Embryonic facial prominence (tissue), 1 donor: ENCODE data around the gene MAST4.
"Not testable (repeated sequence)": the region's sequence is repeated elsewhere in the genome, so short reads cannot be mapped to it uniquely, and the experiment has no call there.

Experiments
- DNase-seq: peaks from one replicate; pipeline ENCODE4 v3.0.0-alpha.2; 2016; ENCODE audit errors: extremely low spot score

MAST4 gene

DNA sequence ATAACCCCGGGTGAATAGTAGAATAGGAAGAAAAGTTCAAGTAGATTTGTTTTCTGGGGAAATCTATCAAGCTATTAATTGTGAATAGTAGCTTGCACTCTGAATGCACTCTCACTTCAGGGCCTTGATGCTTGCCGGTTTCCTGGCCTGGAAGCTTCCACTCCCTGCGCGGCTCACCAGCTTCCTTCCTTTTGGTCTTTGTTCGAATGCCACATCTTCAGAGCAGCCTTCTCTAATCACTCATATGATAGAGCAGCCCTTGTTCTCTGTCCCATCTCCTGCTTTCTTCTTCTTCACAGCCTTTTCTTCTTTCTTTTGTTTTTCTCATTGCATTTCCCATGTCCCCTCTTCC is 146.7 kb downstream of the MAST4 start:
- DNase-seq: no peak

DNA sequence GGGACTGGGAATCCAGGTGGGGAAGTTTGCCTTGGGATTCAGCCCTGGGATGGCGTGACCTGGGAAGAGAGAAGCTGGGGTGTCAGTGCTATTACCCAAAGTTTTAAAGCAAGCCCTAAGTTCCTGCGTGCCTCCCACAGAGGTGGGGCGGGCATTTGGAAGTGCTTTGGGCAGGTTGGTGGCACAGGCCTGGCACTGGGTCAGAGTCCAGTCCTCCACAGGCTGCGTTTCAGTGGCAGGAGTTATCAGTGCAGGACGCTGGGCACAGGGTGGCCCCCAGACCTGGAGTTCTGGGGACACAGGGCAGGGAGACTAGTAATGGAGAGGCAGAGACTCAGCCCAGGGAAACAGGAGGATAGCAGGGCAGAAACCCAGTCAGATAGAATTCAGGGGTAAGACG is 147.2 kb downstream of the MAST4 start:
- DNase-seq: no peak

DNA sequence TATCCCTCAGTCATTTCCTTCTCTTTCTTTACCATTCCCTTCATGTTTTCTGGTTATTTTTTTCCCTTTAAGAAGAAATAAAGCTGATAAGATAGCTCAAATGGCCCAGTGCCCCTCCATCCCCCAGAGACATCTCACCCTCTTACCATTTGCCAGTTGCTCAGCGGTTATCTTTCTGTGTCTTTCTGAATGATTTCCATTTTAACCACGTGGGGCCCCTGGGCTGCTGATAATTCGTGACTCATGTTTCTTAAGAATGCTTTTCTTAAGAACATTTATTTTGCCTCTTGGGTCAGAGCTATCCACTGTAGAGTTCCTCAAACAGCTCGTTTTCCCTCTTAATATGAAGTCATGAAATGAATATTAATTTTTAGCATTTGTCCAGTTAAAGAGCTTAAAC is 147.8 kb downstream of the MAST4 start:
- DNase-seq: no peak

- DNase-seq: no peak
These were observed 149.1 kb downstream of the MAST4 start for GRCh38 chr5:66745297-66745696.

DNA sequence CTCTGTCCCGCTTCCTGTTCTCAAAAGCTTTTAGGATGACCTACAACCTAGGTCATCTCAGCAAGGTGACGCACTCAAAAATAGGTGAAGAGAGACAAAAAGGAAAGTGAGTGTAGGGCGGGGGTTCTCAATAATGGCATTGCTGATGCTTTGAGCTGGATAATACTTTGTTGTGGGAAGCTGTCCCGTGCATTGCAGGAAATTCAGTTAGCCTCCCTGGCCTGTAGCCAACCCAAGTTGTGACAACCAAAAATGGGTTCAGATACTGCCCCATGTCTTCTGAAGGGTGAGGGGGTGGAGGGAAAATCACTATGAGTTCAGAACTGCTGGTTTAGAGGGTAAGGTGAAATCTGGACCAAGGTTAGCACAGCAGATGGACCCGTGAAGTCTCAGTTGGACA is 151.4 kb downstream of the MAST4 start:
- DNase-seq: no peak

DNA sequence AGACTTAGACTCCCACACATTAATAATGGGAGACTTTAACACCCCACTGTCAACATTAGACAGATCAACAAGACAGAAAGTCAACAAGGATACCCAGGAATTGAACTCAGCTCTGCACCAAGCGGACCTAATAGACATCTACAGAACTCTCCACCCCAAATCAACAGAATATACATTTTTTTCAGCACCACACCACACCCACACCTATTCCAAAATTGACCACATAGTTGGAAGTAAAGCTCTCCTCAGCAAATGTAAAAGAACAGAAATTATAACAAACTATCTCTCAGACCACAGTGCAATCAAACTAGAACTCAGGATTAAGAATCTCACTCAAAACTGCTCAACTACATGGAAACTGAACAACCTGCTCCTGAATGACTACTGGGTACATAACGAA is 156.5 kb downstream of the MAST4 start:
- not testable (repeated sequence) for DNase-seq

- DNase-seq: peak; percentile 23
These were observed 161.1 kb downstream of the MAST4 start for GRCh38 chr5:66757219-66757833.

DNA sequence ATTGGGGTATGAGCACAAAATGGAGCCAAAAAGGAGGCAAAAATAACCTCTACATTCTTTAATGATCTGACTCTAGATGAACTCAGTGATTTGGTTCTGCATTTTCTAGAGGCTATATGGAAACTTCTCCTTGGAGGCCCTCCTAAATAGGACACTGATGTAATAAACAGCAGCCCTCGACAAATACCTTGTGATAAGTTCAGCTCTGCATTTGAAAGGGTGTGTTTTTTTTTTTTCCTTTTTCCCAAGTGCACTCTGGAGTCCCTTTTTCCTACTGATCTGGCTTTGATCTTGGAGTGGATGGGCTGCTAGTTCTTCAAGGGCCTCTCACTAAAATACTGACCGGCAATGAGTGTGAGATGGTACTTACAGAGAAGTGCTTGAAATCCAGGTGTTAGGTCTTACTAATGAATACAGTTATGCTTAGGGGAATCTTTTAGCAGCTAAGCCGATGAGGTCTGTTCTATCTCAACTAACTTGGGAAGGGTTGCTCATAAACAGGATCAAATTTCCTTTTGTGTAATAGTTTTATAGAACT is 161.7 kb downstream of the MAST4 start:
- DNase-seq: no peak

GRCh38 chr5:66769030-66769733 is 173.0 kb downstream of the MAST4 start:
- no peak for DNase-seq

DNA sequence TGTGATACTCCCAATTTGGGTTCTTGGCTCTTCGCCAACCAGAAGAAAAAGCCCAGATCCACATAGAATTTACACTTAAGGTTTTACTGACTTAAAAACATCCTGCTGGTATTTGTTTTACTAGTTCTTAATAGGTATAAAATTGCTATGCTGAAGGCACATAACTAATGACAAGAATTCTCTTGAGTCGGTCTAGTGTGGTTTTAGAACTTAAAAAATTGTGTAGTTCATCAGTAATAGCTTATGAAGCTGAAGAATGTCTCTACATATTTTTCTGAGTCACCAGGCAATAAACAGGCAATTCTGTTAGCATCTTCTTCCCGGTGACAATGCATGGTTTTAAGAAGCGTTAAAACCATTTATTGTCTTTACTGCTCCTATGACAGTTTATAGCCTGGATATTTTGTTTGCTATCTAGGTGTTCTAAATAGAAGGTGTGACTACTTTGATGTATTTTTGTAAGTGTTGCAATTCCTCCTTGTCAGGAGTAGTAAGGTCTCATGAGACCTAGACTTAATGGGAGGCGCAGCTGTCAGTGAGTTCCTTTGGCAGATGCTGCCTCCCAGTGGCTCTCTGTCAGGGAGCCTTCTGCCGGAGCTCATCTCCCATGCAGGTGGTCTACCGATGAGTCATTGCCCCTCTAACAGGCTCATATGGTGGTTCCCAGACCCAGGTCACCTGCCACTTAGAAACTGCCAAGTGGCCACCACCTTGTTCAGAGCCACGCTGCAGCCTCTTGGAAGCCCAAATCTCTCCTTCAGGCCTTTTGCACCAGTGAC is 173.8 kb downstream of the MAST4 start:
- no peak for DNase-seq

- no peak for DNase-seq
These were observed 181.7 kb downstream of the MAST4 start for GRCh38 chr5:66777868-66778267.

- DNase-seq: no peak
These were observed 183.3 kb downstream of the MAST4 start for GRCh38 chr5:66779528-66779927.

DNA sequence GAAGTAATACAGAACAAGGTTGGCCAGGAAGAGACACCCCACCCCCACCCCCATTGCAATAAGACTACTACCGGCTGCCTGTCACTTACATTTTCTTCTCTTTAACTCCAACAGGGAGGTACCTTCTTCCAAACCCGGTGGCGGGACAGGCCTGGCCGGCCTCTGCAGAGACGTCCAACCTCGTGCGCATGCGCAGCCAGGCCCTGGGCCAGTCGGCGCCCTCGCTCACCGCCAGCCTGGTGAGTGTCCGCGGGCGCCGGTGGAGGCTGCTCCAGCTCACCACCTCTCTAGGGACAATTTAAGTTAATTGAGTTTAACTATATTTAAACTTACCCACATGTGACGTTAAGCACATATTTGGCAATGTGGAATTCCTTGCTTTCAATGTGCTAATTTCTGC is 192.4 kb downstream of the MAST4 start:
- DNase-seq: no peak

GRCh38 chr5:66789434-66789833 is 193.2 kb downstream of the MAST4 start:
- no peak for DNase-seq

- DNase-seq: no peak
These were observed 196.9 kb downstream of the MAST4 start for GRCh38 chr5:66793049-66793448.

- DNase-seq: no peak
These were observed 199.5 kb downstream of the MAST4 start for GRCh38 chr5:66795682-66796081.

- DNase-seq: no peak
These were observed 200.4 kb downstream of the MAST4 start for GRCh38 chr5:66796305-66797292.

DNA sequence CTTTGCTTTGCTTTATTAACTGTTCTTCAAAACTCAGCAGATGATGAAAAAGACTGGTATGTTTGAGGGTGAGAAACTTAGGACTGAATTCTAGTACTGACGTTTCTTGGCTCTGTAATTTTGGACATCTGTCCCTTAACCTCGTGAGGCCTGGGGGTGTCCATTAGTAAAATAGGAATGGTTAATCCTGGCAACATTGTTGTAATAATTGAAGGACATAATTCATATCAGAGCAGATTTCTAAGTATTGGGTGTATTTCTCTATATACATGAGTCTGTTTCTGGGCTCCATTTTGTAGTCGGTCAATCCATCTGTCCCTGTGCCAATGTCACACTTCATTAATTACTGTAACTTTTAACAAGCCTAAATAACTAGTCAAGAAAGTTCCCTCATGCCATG is 206.7 kb downstream of the MAST4 start:
- no peak for DNase-seq

DNA sequence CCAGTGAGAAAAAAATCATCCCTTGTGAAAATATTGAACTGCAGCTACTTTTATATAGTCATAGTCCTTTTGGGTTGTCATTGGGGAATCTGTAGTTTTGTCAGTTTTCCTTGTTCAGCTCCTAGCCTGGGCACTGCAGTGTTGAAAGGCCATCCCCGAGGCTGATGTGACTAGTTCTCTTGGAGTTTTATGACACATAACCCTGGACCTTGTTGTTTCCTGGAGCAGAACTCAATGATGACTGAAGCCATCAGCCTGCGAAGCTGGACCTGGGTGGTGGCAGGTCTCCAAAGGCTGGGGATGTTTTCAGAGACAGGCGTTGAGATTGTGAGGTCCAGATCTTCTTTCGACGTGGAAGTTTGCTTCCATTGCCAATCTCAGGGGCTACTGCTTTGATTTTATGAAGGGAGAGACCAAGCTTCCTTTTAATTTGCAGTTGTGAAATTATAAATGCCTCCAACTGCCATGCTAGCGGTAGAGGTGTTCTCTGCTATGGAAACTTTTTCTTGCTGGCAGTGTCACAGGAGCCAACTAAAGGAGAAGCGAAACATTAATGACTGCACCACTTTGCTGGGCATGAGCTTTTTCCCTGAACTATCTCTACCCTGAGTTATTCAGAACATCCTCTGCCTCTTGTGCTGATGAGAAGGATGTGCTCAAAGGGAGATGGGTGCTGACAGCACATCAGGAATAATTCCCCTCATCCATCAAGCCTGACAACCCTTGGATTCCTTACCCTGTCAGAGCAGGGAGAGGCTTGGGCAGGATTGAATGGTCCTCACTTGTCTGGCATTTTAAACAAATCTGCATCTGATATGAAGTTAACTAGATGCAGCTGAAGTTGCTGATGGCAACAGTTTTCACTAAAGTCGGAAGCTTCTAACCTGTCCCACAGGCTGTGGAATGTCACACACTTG is 209.6 kb downstream of the MAST4 start:
- DNase-seq: no peak

GRCh38 chr5:66807743-66808142 is 211.6 kb downstream of the MAST4 start:
- no peak for DNase-seq
